Body of pancreas (tissue), 4 donors: ENCODE data around the gene NR0B1.

Source experiments
- CTCF ChIP-seq, 7 experiments: fragments of 450-650 bp in 4 of 7; fragments of 200-600 bp in 3 of 7; sonication (generic) in 3 of 7; IDR thresholded peaks; one replicate each; pipeline ENCODE4 v1.5.1; 2016 to 2019; ENCODE audit warnings: antibody characterized with exemption in 7 of 7
- POLR2A ChIP-seq, 3 donors: fragments of 450-650 bp; IDR thresholded peaks; one replicate each; pipeline ENCODE4 v1.6.1; 2016; ENCODE audit warnings: antibody characterized with exemption in 3 of 3, mild to moderate bottlenecking in 2 of 3

GRCh38 chrX:30302956-30303355, 6.2 kb downstream of the NR0B1 start:
- TF ChIP-seq CTCF (IDR thresholded peaks at IDR 0.05) (no peak), POLR2A (IDR thresholded peaks at IDR 0.05) (no peak)
